HT-29 (cell line): ENCODE results near the gene PDE6A. TPM values are rescaled to one million over a fixed set of nuclear protein-coding genes. Genes with fewer than 3 reads are reported as not detected.
"Not testable (repeated sequence)": the region's sequence is repeated elsewhere in the genome, so short reads cannot be mapped to it uniquely, and the experiment has no call there.

Source experiments
- DNase-seq: peaks from one replicate; pipeline ENCODE4 v3.0.0-alpha.2; 2015; ENCODE audit warnings: low spot score
- total RNA-seq: library from RNA; depleted of rRNA; stranded (reverse); fragments of >200 nt; shearing (Covaris generic); gene quantifications from 2 replicates; pipeline ENCODE4 v1.2.3, GENCODE V29; 2014

The PDE6A gene
- total RNA-seq, 1 experiment from 2014 or later = not detected

DNA sequence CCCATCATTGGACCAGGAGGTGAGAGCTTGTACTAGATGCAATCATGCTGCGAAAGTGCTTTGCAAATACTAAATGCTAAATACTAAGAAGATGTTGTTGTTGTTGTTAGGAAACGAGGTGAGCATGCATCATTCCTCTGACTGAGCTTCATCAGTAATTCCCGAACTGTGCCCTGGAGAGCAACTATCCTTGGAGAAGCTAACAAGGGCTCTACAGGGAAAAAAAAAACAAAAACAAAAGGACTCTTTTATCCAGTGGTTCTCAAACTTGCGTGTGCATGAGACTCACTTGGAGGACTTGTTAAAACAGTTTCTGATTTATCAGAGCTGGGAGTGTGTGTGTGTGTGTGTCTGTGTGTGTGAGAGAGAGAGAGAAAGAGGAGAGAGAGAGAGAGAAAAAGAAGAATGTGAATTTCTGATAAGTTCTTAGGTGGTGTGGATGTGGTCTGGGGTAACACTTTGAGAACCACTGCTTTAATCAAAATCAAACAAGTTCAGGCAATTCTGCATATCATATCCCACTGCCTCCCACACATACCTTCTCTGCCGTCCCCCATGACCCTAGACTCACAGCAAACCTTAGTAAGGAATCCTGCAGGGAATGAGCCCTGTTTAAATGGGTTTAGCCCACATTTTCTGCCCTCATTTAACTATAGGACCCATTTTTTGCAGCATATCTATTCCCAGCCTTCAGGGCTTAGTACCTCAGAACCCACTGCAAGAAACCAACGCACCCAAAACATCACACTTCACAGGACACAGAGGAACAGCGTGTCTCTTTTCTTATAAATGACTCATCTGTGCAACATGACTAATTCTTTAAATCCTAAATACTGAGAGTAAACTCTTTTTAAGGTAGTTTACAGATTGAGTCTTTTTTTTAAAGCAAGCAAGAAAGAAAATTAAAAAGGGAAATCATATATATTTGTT lies 48.9 kb downstream of the PDE6A start:
- no peak for DNase-seq

DNA sequence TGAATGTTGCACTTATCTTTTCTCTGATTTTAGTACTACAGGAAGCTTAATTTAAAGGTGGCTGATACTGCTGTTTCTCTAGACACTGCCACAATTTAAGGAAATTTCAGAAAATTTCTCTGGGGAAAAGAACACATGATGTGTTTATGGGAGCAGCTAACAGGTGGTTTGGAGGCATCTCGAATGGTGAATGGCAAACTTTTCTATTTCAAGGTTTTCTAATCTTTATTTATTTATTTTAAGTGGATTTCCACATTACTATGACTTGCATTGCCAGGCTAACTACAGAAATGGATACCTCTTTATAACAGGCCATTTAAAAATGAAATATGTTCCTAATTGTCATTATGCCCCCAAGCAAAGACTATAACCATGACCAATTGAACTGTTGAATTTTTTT lies 50.4 kb downstream of the PDE6A start:
- DNase-seq = no peak

- DNase-seq = no peak
These were observed 51.1 kb downstream of the PDE6A start for GRCh38 chr5:149893403-149893931.

GRCh38 chr5:149892594-149892993 lies 52.0 kb downstream of the PDE6A start:
- DNase-seq = no peak

DNA sequence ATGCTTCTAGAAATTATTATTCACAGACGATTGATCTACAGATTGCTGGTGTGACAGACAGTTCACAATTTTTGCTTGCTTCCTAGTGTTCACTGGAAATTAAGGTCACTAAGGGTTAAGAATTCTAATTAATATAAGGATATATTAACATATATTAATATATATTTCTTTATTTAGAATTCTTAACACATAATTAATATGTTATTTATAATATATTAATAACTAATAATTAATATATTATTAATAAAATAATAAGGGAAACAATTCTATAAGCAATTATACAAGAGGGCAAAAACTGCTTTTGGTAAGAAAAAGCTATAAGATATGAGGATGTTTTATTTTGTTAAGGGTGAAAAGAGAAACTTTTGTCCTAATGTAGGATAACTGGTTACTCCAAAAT lies 56.3 kb downstream of the PDE6A start:
- no peak for DNase-seq

GRCh38 chr5:149887622-149888183 lies 56.9 kb downstream of the PDE6A start:
- no peak for DNase-seq

DNA sequence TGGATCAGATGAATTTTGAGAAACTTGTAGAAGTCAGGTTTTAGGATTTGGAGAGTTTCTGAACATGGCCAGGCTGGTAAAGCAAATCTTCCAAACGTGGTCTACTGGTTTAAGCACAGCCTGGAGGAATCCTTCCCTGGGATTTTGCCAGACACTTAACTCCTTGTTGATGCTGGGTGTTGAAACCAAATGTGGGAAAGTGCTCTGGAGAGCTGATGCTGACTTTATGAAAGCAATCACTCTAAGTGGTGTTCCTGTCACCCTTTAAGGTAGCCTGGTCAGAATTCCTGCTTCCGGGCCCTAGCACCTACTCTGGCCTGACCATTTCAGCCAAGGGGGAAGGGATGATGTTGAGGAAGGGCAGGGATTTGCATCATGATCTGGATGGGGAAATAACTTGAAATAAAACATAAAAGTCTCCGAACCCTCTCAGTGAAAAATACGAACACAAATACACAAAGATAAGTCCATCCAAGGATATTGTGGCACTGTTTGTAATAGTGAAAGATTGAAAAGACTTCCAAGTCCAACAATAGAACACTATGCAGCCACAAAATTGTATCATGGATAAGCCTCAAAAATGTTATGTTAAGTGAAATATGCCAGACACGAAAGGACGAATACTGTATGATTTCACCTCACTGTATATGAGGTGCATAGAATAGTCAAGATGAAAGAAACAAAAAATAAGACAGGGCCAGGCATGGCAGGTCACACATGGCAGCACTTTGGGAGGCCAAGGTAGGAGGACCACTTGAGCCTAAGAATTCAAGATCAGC lies 57.7 kb downstream of the PDE6A start:
- no peak for DNase-seq

DNA sequence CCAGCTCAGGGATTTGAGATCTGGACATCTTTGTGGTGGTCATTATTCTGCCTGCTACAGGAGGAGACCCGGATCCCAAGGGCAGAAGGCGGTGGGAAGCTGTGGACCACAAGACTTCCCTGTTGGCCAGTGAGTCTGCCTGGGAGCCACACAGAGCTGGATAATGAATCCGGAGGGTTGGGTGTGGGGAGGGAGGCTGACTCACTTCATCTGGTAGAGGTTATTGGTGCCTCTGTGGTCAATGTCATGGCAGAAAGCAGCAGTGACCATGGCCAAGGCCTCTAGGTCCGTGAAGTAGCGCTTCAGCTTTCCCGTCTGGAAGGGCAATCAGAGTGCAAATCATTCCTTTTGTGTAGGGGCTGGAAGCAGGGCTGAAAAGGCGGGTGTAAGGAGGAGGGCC lies 58.5 kb downstream of the PDE6A start:
- no peak for DNase-seq

DNA sequence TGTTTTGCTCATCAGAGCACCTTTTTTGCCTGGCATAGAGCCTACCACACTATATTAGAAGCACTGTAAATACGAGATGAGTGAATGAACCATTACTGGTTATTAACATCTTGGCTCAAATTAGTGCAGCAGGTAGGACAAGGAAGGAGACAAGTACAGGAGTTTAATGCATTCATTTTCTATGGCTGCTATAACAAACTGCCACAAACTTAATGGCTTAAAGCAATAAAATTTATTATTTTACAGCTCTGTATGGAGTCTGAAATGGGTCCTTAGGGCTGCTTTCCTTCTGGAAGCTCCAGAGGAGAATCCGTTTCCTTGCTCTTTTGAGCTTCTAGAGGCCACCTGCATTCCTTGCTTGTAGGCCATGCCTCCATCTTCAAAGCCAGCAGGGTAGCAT lies 59.1 kb downstream of the PDE6A start:
- no peak for DNase-seq

GRCh38 chr5:149883550-149883949 lies 61.0 kb downstream of the PDE6A start:
- no peak for DNase-seq

GRCh38 chr5:149882633-149883032 lies 62.0 kb downstream of the PDE6A start:
- not testable (repeated sequence) for DNase-seq

DNA sequence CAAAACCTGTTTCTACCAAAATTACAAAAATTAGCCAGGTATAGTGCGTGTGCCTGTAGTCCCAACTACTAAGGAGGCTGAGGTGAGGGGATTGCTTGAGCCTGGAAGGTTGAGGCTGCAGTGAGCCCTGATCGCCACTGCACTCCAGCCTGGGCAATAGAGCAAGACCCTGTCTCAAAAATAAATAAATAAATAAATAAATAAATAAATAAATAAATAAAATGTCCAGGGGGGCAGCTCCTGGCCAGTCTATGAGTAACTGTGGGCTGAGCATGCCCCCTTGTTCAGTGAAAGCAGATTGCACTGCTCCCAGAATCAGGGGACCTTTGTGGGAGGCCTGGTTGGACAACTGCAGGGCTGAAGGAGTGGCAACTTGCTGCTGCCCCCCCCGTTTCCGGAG lies 62.7 kb downstream of the PDE6A start:
- no peak for DNase-seq

DNA sequence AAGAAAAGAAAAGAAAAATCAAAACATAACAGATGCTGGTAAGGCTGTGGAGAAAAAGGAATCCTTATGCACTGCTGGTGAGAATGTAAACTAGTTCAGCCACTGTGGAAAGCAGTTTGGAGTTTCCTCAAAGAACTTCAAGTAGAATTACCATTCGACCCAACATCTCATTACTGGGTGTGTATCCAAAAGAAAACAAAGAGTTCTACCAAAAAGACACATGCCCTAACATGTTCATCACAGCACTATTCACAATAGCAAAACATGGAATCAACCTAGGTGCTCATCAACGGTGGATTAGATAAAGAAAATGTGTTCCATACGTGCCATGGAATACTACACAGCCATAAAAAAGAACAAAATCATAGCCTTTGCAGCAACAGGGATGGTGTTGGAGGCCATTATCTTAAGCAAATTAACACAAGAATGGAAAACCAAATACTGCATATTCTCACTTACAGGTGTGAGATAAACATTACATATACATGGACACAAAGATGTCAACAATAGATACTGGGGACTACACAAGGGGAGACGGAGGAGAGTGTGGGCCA lies 63.4 kb downstream of the PDE6A start:
- DNase-seq = no peak

DNA sequence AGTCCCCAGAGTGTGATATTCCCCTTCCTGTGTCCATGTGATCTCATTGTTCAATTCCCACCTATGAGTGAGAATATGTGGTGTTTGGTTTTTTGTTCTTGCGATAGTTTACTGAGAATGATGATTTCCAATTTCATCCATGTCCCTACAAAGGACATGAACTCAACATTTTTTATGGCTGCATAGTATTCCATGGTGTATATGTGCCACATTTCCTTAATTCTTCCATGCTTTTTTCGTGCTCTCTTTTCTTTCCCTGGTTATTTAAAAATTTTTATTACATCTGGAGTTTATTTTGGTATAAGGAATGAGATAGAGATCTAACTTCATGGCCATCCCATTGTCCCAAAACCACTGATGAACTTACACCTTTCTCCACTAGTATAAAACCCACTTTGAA lies 65.0 kb downstream of the PDE6A start:
- not testable (repeated sequence) for DNase-seq

- no peak for DNase-seq
These were observed 66.2 kb downstream of the PDE6A start for GRCh38 chr5:149878371-149878770.

GRCh38 chr5:149873896-149874295 lies 70.7 kb downstream of the PDE6A start:
- no peak for DNase-seq

- no peak for DNase-seq
These were observed 72.1 kb downstream of the PDE6A start for GRCh38 chr5:149872351-149873040.

- DNase-seq = no peak
These were observed 73.1 kb downstream of the PDE6A start for GRCh38 chr5:149871471-149871870.

DNA sequence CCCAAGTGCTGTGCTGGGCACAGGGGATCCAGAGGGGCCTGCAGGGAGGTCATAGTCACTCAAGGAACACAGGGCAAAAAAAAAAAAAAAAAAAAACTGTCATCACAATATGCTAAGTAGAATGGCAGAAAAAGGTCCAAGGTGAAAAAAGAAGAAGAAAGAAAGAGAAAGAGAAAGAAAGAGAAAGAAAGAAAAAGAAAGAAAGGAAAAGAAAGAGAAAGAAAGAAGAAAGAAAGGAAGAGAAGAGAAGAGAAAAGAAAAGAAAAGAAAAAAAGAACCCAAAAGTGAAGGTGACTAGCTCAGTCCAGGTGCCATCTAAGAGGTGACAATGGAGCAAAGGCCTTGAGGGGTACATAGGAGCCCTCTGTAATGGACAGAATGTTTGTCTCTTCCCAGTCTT lies 73.9 kb downstream of the PDE6A start:
- DNase-seq = no peak

GRCh38 chr5:149870232-149870631 lies 74.4 kb downstream of the PDE6A start:
- no peak for DNase-seq

DNA sequence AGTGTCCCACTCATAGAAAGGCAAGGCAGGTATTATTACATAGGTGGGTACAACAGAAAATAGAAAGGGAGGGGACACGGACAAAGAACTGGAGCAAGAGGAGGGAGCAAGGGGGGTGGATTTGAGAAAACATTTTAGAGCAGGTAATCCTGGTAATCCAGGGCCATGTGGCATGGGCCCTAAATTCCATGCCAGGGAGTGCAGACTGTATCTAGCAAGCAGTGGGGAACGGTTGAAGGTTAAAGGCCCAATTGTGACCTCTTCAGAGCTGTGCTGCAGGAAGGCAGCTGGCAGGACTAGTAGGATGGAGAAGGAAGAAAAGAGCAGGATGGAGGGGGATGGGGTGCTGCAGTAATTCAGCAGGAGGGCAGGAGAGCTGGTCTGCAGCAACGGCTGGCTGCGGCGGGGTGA lies 75.2 kb downstream of the PDE6A start:
- no peak for DNase-seq
